LNCAP (cell line): ENCODE measurements around the gene UBE4A.

Experiments used
- CTCF ChIP-seq: fragments of 450-650 bp; IDR thresholded peaks from 2 replicates; pipeline ENCODE4 v1.5.1; 2017; ENCODE audit warnings: mild to moderate bottlenecking

UBE4A gene

GRCh38 chr11:118443590-118444218, 84.3 kb downstream of the UBE4A start:
- no peak for TF ChIP-seq CTCF

DNA sequence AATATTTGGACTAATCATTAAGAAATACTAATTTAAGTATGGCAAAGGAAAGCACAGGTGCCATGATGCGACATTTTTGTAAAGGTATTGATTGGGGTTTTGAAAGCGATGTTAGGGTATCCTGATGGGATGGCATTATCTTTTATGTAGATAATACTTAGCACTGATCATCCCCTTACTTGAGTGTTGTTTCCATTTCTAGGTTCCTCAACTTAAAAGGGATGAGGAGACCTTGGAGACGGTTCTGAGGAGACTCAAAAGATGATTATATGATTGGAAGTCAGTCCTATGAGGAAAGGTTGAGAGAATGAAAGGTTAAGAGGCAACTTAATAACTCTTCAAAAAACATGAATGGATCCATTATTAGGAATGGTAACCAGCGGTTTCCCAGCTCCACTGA, 88.0 kb downstream of the UBE4A start:
- no peak for TF ChIP-seq CTCF

- TF ChIP-seq CTCF: no peak
Observed at GRCh38 chr11:118448294-118448693, 88.9 kb downstream of the UBE4A start.
